ENCODE measurements around the gene HK1.
"Not testable (repeated sequence)": the region's sequence is repeated elsewhere in the genome, so short reads cannot be mapped to it uniquely, and the experiment has no call there.

The HK1 gene

DNA sequence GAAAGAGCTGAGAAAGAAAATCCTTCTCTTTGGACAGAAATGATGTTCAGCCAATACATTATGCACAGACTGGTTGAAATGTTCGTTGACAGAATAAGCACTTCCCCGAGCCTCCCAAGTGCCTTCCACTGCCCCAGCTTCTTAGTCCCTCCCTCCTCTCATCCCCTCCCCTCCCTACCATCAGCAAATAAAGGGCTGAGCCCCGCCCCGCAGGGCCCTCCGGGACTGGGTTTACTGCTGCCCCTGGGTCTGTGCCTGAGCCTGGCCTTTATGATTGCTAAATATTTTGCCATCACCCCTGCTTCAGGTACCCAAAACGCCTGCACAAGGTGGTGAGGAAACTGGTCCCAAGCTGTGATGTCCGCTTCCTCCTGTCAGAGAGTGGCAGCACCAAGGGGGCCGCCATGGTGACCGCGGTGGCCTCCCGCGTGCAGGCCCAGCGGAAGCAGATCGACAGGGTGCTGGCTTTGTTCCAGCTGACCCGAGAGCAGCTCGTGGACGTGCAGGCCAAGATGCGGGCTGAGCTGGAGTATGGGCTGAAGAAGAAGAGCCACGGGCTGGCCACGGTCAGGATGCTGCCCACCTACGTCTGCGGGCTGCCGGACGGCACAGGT lies 30.1 kb upstream of the HK1 start:
- TF ChIP-seq POLR2A (IDR thresholded peaks at IDR 0.05; ENCODE audit: extremely low read depth, insufficient read length) (no peak), MYC (IDR thresholded peaks at IDR 0.05; ENCODE audit: low read depth, low read length) (no peak)
- TF ChIP-seq, protein P1, sequence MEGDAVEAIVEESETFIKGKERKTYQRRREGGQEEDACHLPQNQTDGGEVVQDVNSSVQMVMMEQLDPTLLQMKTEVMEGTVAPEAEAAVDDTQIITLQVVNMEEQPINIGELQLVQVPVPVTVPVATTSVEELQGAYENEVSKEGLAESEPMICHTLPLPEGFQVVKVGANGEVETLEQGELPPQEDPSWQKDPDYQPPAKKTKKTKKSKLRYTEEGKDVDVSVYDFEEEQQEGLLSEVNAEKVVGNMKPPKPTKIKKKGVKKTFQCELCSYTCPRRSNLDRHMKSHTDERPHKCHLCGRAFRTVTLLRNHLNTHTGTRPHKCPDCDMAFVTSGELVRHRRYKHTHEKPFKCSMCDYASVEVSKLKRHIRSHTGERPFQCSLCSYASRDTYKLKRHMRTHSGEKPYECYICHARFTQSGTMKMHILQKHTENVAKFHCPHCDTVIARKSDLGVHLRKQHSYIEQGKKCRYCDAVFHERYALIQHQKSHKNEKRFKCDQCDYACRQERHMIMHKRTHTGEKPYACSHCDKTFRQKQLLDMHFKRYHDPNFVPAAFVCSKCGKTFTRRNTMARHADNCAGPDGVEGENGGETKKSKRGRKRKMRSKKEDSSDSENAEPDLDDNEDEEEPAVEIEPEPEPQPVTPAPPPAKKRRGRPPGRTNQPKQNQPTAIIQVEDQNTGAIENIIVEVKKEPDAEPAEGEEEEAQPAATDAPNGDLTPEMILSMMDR (IDR thresholded peaks at IDR 0.05; ENCODE audit: low read depth, low read length): no peak
- TF ChIP-seq, protein P2, sequence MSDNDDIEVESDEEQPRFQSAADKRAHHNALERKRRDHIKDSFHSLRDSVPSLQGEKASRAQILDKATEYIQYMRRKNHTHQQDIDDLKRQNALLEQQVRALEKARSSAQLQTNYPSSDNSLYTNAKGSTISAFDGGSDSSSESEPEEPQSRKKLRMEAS (IDR thresholded peaks at IDR 0.05; ENCODE audit: low read depth, low read length): no peak
- DNase-seq (ENCODE audit: low read depth): no peak
- H3K4me3 ChIP-seq (ENCODE audit: low read depth, low read length): no peak overlapping the region

GRCh38 chr10:69250041-69250440 lies 28.3 kb upstream of the HK1 start:
- TF ChIP-seq MYC (IDR thresholded peaks at IDR 0.05; ENCODE audit: low read depth, low read length): no peak
- no peak overlapping the region for H3K4me3 ChIP-seq (ENCODE audit: low read depth, low read length)
- no peak for DNase-seq (ENCODE audit: low read depth)

GRCh38 chr10:69251417-69251816 lies 26.9 kb upstream of the HK1 start:
- H3K4me3 ChIP-seq (ENCODE audit: low read depth, low read length); DNase-seq (ENCODE audit: low read depth): not testable (repeated sequence)

GRCh38 chr10:69253171-69253570 lies 25.1 kb upstream of the HK1 start:
- no peak for DNase-seq (ENCODE audit: low read depth)
- no peak overlapping the region for H3K4me3 ChIP-seq (ENCODE audit: low read depth, low read length)
- TF ChIP-seq POLR2A (IDR thresholded peaks at IDR 0.05; ENCODE audit: extremely low read depth, insufficient read length): no peak
- TF ChIP-seq, protein P1 (IDR thresholded peaks at IDR 0.05; ENCODE audit: low read depth, low read length): no peak

DNA sequence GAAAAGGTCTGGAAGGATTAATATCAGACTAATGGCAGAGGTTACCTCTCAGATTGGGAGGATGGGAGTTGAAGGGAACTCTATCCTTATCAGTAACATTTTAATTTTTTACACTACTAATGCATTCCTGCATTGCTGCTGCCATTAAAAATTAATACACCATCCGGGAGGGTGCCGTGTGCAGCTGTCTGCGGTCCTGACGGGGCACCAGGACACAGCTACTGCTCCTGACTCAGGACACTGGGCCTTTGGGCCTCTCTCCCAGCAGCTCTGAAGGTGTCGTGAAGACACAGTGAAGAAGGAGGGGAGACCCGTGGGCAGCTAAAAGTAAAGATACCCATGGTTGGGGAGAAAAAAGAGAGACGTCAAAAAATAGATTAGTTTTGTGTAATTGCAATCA lies 23.4 kb upstream of the HK1 start:
- no peak overlapping the region for H3K4me3 ChIP-seq (ENCODE audit: low read depth, low read length)
- no peak for DNase-seq (ENCODE audit: low read depth)
- TF ChIP-seq, protein P2 (IDR thresholded peaks at IDR 0.05; ENCODE audit: low read depth, low read length): no peak
- no peak for TF ChIP-seq POLR2A (IDR thresholded peaks at IDR 0.05; ENCODE audit: extremely low read depth, insufficient read length)
- TF ChIP-seq, protein P1 (IDR thresholded peaks at IDR 0.05; ENCODE audit: low read depth, low read length): no peak
- no peak for TF ChIP-seq MYC (IDR thresholded peaks at IDR 0.05; ENCODE audit: low read depth, low read length)

DNA sequence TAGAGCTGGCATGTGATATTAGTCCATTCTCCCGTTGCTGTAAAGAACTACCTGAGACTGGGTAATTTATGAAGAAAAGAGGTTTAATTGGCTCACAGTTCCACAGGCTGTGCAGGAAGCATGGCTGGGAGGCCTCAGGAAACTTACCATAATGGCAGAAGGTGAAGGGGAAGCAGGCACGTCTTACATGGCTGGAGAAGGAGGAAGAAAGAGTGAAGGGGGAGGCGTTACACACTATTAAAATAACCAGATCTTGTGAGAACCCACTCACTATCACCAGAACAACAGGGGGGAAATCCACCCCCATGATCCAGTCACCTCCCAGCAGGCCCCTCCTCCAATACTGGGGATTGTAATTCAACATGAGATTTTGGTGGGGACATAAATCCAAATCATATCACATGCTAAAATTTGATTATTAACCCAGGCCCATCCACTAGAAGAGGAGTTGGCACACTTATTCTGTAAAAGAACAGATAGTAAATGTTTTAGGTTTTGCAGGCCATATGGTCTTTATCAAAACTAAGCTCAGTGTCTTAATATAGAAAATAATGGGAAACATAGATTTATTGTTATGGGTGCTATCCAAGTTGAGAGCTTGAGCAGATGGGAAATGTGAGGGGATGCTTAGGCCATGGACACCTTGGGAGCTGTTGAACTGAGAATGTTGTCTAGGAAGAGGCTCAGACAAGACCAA lies 18.6 kb upstream of the HK1 start:
- TF ChIP-seq, protein P1 (IDR thresholded peaks at IDR 0.05; ENCODE audit: low read depth, low read length): no peak
- TF ChIP-seq, protein P2 (IDR thresholded peaks at IDR 0.05; ENCODE audit: low read depth, low read length): no peak
- no peak for TF ChIP-seq POLR2A (IDR thresholded peaks at IDR 0.05; ENCODE audit: extremely low read depth, insufficient read length)
- TF ChIP-seq MYC (IDR thresholded peaks at IDR 0.05; ENCODE audit: low read depth, low read length): no peak
- H3K4me3 ChIP-seq (ENCODE audit: low read depth, low read length): no peak overlapping the region
- no peak for DNase-seq (ENCODE audit: low read depth)

DNA sequence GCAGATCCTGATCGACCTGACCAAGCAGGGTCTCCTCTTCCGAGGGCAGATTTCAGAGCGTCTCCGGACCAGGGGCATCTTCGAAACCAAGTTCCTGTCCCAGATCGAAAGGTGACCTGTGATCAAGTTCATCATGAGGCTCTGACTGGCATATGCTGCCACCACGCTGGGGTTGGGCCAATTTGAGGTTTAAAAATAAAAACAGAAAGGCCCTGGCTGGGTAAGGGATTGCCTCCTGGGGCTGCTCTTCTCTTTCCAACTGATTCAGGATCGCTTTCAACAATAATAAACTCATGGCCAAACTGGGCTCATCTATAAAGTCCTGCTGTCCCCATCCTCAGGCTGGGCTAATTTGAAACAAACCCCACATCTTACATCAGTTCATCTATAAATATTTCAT lies 17.1 kb upstream of the HK1 start:
- DNase-seq (ENCODE audit: low read depth): no peak
- TF ChIP-seq POLR2A (IDR thresholded peaks at IDR 0.05; ENCODE audit: extremely low read depth, insufficient read length) (no peak), MYC (IDR thresholded peaks at IDR 0.05; ENCODE audit: low read depth, low read length) (no peak)
- TF ChIP-seq, protein P2 (IDR thresholded peaks at IDR 0.05; ENCODE audit: low read depth, low read length): no peak
- TF ChIP-seq, protein P1 (IDR thresholded peaks at IDR 0.05; ENCODE audit: low read depth, low read length): no peak
- H3K4me3 ChIP-seq (ENCODE audit: low read depth, low read length): no peak overlapping the region

Measured in NB4 (cell line).